Stimulated activated CD4-positive, alpha-beta T cell treated with anti-CD3 and anti-CD28 coated beads, TNF-alpha, amount 100 ng/mL, for 48 hours (primary cell): ENCODE data around the gene PHKB.
"Not testable (repeated sequence)": the region's sequence is repeated elsewhere in the genome, so short reads cannot be mapped to it uniquely, and the experiment has no call there.

Experiments used
- DNase-seq, 3 donors: peaks; one replicate each; pipeline ENCODE4 v3.0.0-alpha.2; 2020; ENCODE audit warnings: low read depth in 3 of 3

PHKB gene

DNA sequence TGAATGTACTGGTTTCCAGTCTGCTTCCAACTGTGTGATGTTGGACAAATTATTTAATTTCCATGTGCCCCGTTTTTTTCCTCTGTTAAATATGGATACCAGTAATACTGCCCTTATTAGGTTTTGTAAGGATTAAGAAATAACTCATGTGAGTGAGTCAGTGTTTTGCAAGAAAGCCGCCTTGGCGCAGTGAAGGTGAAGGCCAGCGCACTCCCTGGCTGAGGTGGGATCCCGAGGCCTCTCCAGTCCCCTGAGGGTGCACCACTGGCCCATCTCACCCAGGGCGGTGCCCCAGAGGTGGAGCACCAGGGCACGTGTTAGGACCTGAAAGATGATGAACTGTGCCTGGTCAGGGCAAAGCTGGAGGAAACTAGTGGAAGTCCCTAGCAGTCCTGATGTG is 43.5 kb downstream of the PHKB start:
- DNase-seq, result no peak

DNA sequence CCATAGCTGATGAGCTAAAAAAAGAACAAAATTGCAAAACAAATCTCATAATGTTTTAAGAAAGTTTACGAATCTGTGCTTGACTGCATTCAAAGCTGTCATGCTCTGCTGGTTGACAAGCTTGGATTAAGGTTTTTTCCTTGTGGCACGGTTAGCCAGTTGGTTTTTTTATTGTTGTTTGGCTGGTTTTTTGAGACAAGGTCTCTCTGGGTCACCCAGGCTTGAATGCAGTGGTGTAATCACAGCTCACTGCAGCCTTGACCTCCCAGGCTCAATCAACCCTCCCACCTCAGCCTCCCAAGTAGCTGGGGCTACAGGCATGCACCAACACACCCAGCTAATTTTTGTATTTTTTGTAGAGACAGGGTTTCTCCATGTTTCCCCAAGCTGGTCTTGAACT is 45.7 kb downstream of the PHKB start:
- no peak for DNase-seq

DNA sequence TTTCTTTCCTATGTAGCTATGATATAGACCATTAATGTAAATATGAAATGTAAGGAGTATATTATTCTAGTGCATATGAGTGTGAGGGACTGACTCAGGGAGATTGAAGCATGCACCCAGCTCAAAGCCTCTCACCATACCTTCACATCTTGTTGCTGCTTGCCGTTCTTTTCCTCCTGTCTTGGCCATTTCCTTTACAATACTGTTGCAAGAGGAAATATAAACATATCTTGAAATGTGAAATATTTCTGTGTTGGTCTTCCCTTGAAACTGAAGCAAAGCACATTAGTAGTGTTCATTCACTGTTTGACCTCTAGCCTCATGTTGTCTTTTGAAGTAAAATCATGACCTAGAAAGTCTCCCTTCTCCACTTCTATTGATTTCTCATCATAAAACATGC is 46.6 kb downstream of the PHKB start:
- DNase-seq, result no peak

DNA sequence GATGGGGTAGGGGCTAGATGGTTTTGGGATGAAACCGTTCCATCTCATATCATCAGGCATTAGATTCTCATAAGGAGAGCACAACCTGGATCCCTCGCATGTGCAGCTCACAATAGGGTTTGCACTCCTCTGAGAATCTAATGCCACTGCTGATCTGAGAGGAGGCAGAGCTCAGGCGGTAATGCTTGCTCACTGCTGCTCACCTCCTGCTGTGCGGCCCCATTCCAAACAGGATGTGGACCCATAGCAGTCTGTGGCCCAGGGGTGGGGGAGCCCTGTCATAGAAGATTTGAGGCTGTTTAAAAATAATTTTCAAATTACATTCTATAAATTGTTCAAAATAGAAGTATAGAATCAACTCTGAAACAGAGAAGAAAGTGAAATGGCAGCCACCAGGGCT is 50.8 kb downstream of the PHKB start:
- DNase-seq, result no peak

DNA sequence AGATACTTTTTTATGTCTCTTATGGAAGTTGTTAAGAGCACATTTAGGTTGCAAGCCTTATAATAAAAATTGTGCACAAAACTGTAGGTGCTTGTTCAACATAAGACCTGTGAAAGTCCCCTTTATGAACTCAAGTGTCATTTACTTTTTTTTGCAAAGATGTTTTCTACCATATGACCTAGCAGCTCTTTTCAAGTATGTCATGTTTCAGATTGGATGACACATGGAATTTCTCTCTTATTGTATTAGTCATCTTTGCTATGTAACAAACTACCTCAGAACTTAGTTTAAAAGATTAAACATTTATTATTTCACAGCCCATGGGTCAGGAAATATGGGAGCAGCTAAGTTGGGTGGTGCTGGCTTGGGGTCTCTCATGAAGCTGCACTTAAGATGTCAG is 57.9 kb downstream of the PHKB start:
- DNase-seq, result no peak

DNA sequence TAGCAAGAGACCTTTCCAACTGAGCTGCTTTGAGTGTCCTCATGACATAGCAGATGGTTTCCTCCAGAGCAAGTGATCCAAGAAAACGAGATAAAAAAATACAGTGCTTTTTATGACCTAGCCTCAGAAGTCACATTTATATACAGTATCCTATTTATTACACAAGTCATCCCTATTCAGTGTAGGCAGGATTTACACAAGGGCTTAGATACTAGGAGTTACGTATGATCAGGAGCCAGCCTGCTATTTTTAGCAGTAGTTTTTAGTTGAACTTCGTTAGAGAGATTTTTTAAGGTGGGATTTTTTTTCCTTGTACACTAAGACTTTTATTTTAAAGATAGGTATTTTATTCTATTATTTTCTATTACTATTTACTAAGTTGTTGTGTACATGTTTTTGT is 58.4 kb downstream of the PHKB start:
- DNase-seq, result no peak

DNA sequence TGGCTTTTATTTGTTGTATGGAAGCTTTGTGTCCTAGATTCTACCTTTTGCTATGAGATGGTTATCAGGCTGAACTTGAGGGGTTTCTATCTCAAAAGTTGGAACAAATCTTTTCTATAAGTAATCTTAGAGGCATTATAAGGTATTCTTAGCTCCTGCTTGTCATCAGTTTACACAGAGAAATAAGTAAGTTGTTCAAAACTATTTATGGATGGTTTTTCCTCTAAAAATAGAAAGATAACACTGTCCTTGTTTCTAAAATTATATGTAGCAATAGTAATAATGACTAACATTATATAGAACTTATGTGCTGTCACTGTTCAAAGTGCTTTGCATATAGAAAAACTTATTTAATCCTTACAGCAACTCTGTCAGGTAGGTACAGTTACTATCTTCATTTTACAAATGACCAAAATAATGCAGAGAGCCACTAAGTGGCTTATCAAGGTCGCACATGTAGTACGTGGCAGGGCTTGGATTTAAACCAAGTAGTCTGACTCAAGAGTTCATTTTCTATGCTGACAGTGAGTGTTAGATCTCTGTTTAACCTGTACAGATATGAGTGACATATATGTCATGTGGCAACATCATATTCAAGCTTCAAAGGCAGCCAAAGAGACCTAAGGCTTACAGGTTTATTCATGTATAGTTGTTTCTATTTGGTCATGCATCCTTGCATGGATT is 59.0 kb downstream of the PHKB start:
- no peak for DNase-seq

DNA sequence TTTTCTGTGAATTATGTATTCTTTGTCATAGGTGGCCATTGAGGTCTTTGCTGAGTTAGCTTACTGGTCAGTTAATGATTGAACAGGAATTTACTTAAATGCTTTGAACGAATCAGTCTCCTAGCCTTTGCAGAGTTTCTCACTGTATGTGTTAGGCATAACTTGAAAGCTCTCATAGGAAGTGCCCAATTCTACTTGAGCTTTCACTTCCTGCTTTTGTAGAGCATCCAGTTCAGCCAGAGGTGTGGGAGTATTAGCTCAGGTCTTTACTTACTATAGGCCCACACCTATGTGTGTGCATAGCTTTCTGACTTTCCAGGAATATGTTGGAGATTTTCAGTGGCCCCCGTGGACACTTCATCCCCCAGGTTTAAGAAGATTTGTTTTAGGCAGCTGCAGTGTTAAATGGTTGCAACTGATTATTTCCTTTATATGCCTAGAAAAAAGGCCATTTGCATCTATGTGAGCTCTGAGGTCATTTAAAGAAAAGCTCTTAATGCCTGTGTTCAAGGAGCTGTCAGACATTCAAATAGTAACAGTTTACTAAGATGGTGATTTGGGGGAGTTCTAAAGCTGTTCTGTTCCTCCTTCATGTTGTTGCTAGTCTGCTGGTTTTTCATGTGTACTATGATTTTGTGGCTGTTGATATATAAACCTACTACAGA is 62.3 kb downstream of the PHKB start:
- no peak for DNase-seq

DNA sequence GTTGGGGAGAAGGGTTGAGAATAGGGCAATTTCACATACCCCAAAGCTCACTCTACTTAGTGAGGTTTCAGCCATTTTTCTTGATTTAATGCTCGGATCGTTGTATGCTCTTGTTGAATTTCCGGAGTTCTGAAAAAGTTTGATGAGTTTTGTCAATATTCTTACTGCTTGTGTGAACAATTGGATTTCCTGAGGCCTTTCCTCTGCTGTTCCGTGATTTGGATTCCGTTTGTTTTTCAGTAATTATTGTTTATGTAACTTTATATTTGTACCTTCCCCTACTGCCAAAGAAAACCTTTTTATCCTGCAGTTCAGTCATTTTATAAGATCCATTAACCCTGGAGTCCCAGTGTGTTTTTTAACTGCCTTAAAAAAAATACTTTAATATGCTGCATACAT is 62.9 kb downstream of the PHKB start:
- no peak for DNase-seq

DNA sequence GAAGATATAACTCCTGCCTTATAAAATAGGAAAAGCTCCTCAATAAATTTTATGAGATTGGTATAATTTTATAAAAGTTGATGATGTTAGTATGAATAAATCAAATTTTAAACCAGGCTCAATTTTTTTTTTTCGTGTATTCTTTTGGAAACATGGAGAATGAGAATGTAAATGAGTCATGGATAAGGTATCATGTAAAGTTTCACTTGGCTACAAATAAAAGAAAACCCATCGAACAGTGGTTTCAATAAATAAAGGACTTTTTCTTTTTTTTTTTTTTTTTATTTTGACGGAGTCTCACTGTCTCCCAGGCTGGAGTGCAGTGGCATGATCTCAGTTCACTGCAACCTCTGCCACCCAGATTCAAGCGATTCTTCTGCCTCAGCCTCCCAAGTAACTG is 67.3 kb downstream of the PHKB start:
- DNase-seq, result no peak

DNA sequence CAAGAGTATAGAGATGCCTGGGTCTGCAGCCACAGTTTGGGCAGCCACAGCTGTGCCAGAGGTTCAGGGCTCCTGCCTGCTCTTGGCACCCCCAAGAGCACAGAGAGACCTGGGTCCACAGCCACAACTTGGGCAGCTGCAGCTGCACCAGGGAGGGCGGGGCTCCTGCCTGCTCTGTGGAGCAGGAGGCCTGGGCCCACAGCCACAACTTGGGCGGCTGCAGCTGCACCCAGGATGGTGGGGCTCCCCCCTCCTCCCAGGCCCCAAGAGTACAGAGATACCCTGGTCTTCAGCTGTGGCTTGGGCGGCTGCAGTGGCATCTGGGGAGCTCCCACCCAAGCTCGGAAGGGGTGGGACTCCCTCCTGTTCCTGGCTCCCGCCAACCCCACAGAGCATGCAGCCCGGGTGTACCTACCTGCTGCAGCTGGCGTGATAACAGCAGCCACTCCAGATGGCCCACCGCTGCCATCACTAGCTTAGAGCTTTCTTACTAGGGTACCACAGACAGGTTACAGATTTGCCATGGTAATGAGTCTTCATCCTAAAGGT is 72.7 kb downstream of the PHKB start:
- DNase-seq, result no peak

DNA sequence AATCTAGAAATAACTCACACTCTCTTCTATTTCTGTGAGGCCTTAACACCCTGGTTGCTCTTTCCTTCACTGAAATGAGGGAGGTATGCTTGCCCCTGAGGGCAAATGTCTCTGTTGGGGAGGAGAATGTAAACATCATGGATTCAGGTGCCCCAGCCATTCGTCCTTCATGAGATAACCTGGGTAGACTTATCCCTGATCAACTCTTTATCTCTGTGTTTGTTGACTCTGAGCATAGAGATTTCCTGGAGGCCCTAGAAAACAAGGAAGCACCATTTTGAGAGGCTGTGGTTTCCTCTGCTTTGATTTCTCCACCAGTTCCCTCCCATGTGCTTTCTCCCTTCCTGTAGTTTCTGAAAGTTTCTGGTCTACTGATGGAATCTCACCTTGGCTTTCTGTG is 77.3 kb downstream of the PHKB start:
- DNase-seq, result no peak

DNA sequence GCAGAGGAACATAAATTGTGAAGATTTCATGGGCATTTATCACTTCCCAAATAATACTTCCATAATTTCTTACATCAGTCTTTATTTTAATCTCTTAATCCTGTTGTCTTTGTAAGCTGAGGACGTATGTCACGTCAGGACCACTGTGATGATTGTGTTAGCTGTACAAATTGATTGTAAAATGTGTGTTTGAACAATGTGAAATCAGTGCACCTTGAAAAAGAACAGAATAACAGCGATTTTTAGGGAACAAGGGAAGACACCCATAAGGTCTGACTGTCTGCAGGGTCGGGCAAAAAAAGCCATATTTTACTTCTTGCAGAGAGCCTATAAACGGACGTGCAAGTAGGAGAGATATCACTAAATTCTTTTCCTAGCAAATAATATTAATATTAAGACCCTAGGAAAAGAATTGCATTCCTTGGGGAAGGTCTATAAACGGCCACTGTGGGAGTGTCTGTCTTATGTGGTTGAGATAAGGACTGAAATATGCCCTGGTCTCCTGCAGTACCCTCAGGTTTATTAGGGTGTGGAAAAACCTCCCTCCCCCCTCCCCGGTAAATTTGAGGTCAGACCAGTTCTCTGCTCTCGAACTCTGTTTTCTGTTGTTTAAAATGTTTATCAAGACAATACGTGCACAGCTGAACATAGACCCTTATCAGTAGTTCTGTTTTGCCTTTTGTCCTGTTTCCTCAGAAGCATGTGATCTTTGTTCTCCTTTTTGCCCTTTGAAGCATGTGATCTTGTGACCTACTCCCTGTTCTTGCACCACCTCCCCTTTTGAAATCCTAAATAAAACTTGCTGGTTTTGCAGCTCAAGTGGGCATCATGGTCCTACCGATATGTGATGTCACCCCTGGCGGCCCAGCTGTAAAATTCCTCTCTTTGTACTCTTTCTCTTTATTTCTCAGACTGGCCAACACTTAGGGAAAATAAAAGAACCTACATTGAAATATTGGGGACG is 78.9 kb downstream of the PHKB start:
- not testable (repeated sequence) for DNase-seq

DNA sequence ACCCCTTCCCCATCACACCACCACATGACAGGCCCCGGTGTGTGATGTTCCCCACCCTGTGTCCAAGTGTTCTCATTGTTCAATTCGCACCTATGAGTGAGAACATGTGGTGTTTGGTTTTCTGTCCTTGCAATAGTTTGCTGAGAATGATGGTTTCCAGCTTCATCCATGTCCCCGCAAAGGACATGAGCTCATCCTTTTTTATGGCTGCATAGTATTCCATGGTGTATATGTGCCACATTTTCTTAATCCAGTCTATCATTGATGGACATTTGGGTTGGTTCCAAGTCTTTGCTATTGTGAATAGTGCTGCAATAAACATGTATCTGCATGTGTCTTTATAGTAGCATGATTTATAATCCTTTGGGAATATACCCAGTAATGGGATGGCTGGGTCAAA is 80.0 kb downstream of the PHKB start:
- not testable (repeated sequence) for DNase-seq

DNA sequence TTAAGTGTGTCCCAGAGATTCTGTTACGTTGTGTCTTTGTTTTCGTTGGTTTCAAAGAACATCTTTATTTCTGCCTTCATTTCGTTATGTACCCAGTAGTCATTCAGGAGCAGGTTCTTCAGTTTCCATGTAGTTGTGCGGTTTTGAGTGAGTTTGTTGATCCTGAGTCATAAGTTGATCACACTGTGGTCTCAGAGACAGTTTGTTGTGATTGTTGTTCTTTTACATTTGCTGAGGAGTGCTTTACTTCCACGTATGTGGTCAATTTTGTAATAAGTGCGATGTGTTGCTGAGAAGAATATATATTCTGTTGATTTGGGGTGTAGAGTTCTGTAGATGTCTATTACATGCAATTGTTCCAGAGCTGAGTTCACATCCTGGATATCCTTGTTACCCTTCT is 83.1 kb downstream of the PHKB start:
- DNase-seq, result not testable (repeated sequence)

DNA sequence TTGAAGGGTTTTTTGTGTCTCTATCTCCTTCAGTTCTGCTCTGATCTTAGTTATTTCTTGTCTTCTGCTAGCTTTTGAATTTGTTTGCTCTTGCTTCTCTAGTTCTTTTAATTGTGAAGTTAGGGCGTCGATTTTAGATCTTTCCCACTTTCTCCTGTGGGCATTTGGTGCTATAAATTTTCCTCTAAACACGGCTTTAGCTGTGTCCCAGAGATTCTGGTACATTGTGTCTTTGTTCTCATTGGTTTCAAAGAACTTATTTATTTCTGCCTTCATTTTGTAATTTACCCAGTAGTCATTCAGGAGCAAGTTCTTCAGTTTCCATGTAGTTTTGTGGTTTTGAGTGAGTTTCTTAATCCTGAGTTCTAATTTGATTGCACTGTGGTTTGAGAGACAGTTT is 90.1 kb downstream of the PHKB start:
- DNase-seq, result not testable (repeated sequence)

DNA sequence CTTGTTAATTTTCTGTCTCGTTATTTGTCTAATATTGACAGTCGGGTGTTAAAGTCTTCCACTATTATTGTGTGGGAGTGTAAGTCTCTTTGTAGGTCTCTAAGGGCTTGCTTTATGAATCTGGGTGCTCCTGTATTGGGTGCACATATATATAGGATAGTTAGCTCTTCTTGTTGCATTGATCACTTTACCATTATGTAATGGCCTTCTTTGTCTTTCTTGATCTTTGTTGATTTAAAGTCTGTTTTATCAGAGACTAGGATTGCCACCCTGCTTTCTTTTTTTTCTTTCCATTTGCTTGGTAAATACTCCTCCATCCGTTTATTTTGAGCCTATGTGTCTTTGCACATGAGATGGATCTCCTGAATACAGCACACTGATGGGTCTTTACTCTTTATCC is 90.6 kb downstream of the PHKB start:
- not testable (repeated sequence) for DNase-seq

DNA sequence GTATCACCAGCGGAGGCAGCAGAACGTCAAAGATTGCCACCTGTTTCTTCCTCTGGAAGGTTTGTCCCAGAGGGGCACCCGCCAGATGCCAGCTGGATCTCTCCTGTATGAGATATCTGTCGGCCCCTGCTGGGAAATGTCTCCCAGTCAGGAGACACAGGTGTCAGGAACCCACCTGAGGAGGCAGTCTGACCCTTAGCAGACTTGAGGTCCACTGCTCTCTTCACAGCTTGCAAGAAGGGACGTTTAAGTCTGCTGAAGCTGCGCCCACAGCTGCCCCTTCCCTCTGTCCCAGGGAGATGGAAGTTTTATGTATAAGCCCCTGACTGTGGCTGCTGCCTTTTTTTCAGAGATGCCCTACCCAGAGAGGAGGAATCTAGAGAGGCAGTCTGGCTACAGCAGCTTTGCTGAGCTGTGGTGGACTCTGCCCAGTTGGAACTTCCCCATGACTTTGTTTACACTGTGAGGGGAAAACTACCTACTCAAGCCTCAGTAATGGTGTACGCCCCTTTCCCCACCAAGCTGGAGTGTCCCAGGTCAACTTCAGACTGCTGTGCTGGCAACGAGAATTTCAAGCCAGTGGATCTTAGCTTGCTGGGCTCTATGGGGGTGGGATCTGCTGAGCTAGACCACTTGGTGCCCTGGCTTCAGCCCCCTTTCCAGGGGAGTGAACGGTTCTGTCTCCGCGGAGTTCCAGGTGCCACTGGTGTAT is 92.9 kb downstream of the PHKB start:
- DNase-seq, result no peak

DNA sequence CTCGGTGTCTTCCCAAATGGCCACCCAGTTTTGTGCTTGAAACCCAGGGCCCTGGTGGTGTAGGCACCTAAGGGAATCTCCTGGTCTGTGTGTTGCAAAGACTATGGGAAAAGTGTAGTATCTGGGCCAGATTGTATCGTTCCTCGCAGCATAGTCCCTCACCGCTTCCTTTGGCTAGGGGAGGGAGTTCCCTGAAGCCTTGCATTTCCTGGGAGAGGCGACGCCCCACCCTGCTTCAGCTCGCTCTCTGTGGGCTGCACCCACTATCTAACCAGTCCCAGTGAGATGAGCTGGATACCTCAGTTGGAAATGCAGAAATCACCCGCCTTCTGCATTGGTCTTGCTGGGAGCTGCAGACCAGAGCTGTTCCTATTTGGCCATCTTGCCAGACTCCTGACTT is 93.5 kb downstream of the PHKB start:
- not testable (repeated sequence) for DNase-seq

DNA sequence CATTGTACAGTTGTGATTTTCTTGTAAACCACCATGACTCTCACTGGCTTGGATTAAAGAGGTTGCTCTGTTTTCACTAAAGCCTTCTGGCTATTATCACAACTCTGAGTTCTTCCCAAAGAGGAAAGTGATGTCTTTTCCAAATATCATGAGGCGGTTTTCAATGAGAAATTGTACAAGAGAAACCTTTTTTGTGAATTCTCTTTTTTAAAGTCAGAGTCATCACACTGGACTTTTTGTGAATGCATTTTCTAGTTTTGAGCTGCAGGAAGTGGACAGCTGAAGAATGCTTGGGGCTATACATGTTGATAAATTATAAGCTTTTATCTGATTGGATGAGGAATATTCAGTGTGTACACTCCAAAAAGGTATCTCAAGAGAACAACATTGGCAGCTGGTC is 100.2 kb downstream of the PHKB start:
- no peak for DNase-seq

DNA sequence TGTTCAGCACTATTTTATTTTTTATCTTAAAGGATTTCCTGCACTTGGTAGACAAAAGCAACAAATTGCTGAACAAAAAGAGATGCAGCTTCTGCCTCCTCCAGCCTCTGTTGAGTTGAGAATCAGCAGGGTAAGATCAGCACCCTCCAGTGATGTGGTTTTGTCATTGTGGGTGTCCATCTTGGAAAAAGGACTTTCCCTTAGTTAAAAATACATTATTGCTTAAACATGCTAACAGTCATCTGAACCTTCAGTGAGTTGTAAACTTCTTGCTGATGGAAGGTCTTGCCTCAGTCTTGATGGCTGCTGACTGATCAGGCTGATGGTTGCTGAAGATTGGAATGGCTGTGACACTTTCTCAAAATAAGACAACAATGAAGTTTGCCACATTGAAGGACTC is 101.2 kb downstream of the PHKB start:
- DNase-seq, result no peak

DNA sequence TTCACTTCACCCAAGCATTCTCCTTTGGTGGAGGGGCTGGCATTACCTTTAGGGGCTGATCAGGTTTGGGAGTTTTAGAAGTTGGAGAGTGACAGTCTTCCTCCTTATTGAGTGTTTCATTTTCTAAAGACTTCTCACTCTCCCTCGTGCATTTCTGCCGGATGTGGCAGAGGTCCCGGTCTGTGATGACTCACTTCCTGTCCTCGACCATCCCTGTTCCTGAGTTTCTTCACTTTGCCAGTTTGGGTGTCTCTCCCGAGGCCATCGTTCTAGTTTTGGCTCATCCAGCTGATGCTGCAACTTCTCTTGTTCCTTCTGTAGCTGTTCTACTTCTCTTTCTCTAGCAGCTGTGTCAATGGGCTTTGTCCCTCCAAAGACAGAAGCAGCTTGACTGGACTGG is 104.3 kb downstream of the PHKB start:
- DNase-seq, result no peak
